GM21786 (cell line): Measurements from ENCODE around the gene GLUD1.
"Not testable (repeated sequence)": the region's sequence is repeated elsewhere in the genome, so short reads cannot be mapped to it uniquely, and the experiment has no call there.

Experiments
- ATAC-seq: cut with Tn5 transposase; IDR thresholded peaks from one replicate; pipeline ENCODE4 v1.9.1; 2021; ENCODE audit not compliant: unreplicated experiment

Gene GLUD1

GRCh38 chr10:87053111-87053510 is 41.5 kb downstream of the GLUD1 start:
- ATAC-seq = no peak

- no peak for ATAC-seq
These were observed 49.2 kb downstream of the GLUD1 start for GRCh38 chr10:87045434-87045938.

- not testable (repeated sequence) for ATAC-seq
These were observed 51.1 kb downstream of the GLUD1 start for GRCh38 chr10:87043579-87043978.

- no peak for ATAC-seq
These were observed 55.9 kb downstream of the GLUD1 start for GRCh38 chr10:87038786-87039185.

GRCh38 chr10:87038286-87038717 is 56.3 kb downstream of the GLUD1 start:
- ATAC-seq = no peak

- ATAC-seq = no peak
These were observed 58.0 kb downstream of the GLUD1 start for GRCh38 chr10:87036623-87037022.

- ATAC-seq = no peak
These were observed 63.6 kb downstream of the GLUD1 start for GRCh38 chr10:87030912-87031635.

GRCh38 chr10:87030419-87030818 is 64.2 kb downstream of the GLUD1 start:
- ATAC-seq = not testable (repeated sequence)

GRCh38 chr10:87026747-87027508 is 67.7 kb downstream of the GLUD1 start:
- not testable (repeated sequence) for ATAC-seq

- ATAC-seq = not testable (repeated sequence)
These were observed 69.2 kb downstream of the GLUD1 start for GRCh38 chr10:87025285-87025958.

- not testable (repeated sequence) for ATAC-seq
These were observed 74.6 kb downstream of the GLUD1 start, which contains the start of gene FAM25A for GRCh38 chr10:87020056-87020455. TSS of gene FAM25A (plus strand) at chr10:87020294. CDS start at chr10:87020325, 31 bp downstream.

GRCh38 chr10:87019504-87019903 is 75.1 kb downstream of the GLUD1 start:
- not testable (repeated sequence) for ATAC-seq

- not testable (repeated sequence) for ATAC-seq
These were observed 75.6 kb downstream of the GLUD1 start for GRCh38 chr10:87019066-87019465.

GRCh38 chr10:87018127-87018526 is 76.5 kb downstream of the GLUD1 start:
- not testable (repeated sequence) for ATAC-seq

GRCh38 chr10:87014986-87015716 is 79.5 kb downstream of the GLUD1 start:
- not testable (repeated sequence) for ATAC-seq

GRCh38 chr10:87013528-87013927 is 81.1 kb downstream of the GLUD1 start:
- ATAC-seq = not testable (repeated sequence)

GRCh38 chr10:87009134-87009696 is 85.4 kb downstream of the GLUD1 start:
- not testable (repeated sequence) for ATAC-seq

GRCh38 chr10:87008303-87008702 is 86.3 kb downstream of the GLUD1 start:
- ATAC-seq = not testable (repeated sequence)

- ATAC-seq = not testable (repeated sequence)
These were observed 87.0 kb downstream of the GLUD1 start for GRCh38 chr10:87007674-87008073.

- not testable (repeated sequence) for ATAC-seq
These were observed 87.5 kb downstream of the GLUD1 start for GRCh38 chr10:87007124-87007523.
